ENCODE measurements around the gene TMEM63B.

GRCh38 chr6:44126320-44127149, 819 bp upstream of the TMEM63B start:
- TF ChIP-seq CTCF (conservative IDR thresholded peaks at IDR 0.05; ENCODE audit: low read length) (no peak), EZH2phosphoT487 (IDR thresholded peaks at IDR 0.05; ENCODE audit: borderline replicate concordance) (no peak)

Measured in Loucy (cell line).